Transverse colon (tissue), 3 donors: ENCODE measurements around the gene GPSM1.

Experiments
- CTCF ChIP-seq, 5 experiments: fragments of 200-600 bp in 3 of 5; fragments of 450-650 bp in 2 of 5; sonication (generic) in 3 of 5; IDR thresholded peaks; 1 replicate in 2 of 5; 2 replicates in 3 of 5; pipeline ENCODE4 v1.5.1; 2016 to 2017; ENCODE audit warnings: antibody characterized with exemption in 5 of 5, inconsistent platforms in 3 of 5, mild to moderate bottlenecking in 2 of 5, moderate library complexity in 1 of 5
- EP300 ChIP-seq: sonication (generic); formaldehyde crosslinking; IDR thresholded peaks from one replicate; pipeline ENCODE4 v1.6.1; 2017; ENCODE audit warnings: antibody characterized with exemption, low read depth
- POLR2A ChIP-seq: fragments of 450-650 bp; IDR thresholded peaks from one replicate; pipeline ENCODE4 v1.6.1; 2016; ENCODE audit warnings: antibody characterized with exemption, mild to moderate bottlenecking, moderate library complexity

- TF ChIP-seq CTCF (IDR thresholded peaks at IDR 0.05) (no peak), POLR2A (no peak), EP300 (no peak)
These were observed 30.7 kb downstream of the GPSM1 start for GRCh38 chr9:136358016-136358415.
